Right atrium auricular region (tissue), 2 donors: ENCODE measurements around the gene C6orf136. TPM values are rescaled to one million over a fixed set of nuclear protein-coding genes. Genes with fewer than 3 reads are reported as not detected.

Experiments
- DNase-seq: peaks from one replicate; pipeline ENCODE4 v3.0.0-alpha.2; 2019; ENCODE audit warnings: low spot score
- H3K27ac ChIP-seq, 2 donors: fragments of 200-600 bp; sonication (generic); 1 replicate in 1 of 2; 2 replicates in 1 of 2; pipeline ENCODE4 v1.5.1; 2016 to 2019
- H3K27me3 ChIP-seq, 2 donors: fragments of 200-600 bp; sonication (generic); one replicate each; pipeline versions ENCODE4 v1.5.1 to v1.6.0; 2017 to 2019
- H3K36me3 ChIP-seq: fragments of 200-600 bp; sonication (generic); one replicate; pipeline ENCODE4 v1.5.1; 2016
- H3K4me1 ChIP-seq, 2 donors: fragments of 200-600 bp; sonication (generic); one replicate each; pipeline versions ENCODE4 v1.5.1 to v1.6.0; 2017 to 2019
- H3K4me3 ChIP-seq, 2 donors: fragments of 200-600 bp; sonication (generic); 1 replicate in 1 of 2; 2 replicates in 1 of 2; pipeline ENCODE4 v1.5.1; 2017 to 2019; ENCODE audit warnings: mild to moderate bottlenecking in 1 of 2, moderate library complexity in 1 of 2
- H3K9me3 ChIP-seq, 2 donors: fragments of 200-600 bp; sonication (generic); one replicate each; pipeline ENCODE4 v1.5.1; 2019
- total RNA-seq, 2 donors: library from RNA; depleted of rRNA; stranded (reverse); fragments of >200 nt; gene quantifications; one replicate each; pipeline ENCODE4 v1.1.0, GENCODE V29; 2016
- TF ChIP-seq, protein P1 (sequence below), 2 donors: fragments of 200-600 bp; sonication (generic); IDR thresholded peaks; one replicate each; pipeline ENCODE4 v1.5.1; 2019; ENCODE audit warnings: antibody characterized with exemption in 2 of 2

Gene C6orf136
- total RNA-seq, 2 donors from 2014 or later = 28.3 to 29.4 TPM

- Histone ChIP-seq H3K27me3 (no peaks in the 10 kb centered on the region), H3K4me3 (peak overlapping the region; percentile 78 to 95), H3K36me3 (peaks cover 22% of the 10 kb centered on the region), H3K27ac (peak overlapping the region; percentile 97), H3K9me3 (no peaks in the 10 kb centered on the region), H3K4me1 (peaks cover 0 to 63% of the 10 kb centered on the region in 2 donors)
- peak; percentile 91 for DNase-seq
- TF ChIP-seq, protein P1, sequence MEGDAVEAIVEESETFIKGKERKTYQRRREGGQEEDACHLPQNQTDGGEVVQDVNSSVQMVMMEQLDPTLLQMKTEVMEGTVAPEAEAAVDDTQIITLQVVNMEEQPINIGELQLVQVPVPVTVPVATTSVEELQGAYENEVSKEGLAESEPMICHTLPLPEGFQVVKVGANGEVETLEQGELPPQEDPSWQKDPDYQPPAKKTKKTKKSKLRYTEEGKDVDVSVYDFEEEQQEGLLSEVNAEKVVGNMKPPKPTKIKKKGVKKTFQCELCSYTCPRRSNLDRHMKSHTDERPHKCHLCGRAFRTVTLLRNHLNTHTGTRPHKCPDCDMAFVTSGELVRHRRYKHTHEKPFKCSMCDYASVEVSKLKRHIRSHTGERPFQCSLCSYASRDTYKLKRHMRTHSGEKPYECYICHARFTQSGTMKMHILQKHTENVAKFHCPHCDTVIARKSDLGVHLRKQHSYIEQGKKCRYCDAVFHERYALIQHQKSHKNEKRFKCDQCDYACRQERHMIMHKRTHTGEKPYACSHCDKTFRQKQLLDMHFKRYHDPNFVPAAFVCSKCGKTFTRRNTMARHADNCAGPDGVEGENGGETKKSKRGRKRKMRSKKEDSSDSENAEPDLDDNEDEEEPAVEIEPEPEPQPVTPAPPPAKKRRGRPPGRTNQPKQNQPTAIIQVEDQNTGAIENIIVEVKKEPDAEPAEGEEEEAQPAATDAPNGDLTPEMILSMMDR (IDR thresholded peaks at IDR 0.05) = no peak
These were observed 32.1 kb upstream of the C6orf136 start for GRCh38 chr6:30614843-30615218.

- no peaks in the 10 kb centered on the region for H3K27me3 ChIP-seq
- peaks cover 27% of the 10 kb centered on the region for H3K36me3 ChIP-seq
- peak overlapping the region; percentile 78 to 95 for H3K4me3 ChIP-seq
- DNase-seq = no peak
- peak overlapping the region; percentile 97 for H3K27ac ChIP-seq
- H3K9me3 ChIP-seq = no peaks in the 10 kb centered on the region
- H3K4me1 ChIP-seq = peaks cover 0 to 58% of the 10 kb centered on the region in 2 donors
- TF ChIP-seq, protein P1 (IDR thresholded peaks at IDR 0.05) = no peak
These were observed 31.5 kb upstream of the C6orf136 start for GRCh38 chr6:30615219-30615957.

DNA sequence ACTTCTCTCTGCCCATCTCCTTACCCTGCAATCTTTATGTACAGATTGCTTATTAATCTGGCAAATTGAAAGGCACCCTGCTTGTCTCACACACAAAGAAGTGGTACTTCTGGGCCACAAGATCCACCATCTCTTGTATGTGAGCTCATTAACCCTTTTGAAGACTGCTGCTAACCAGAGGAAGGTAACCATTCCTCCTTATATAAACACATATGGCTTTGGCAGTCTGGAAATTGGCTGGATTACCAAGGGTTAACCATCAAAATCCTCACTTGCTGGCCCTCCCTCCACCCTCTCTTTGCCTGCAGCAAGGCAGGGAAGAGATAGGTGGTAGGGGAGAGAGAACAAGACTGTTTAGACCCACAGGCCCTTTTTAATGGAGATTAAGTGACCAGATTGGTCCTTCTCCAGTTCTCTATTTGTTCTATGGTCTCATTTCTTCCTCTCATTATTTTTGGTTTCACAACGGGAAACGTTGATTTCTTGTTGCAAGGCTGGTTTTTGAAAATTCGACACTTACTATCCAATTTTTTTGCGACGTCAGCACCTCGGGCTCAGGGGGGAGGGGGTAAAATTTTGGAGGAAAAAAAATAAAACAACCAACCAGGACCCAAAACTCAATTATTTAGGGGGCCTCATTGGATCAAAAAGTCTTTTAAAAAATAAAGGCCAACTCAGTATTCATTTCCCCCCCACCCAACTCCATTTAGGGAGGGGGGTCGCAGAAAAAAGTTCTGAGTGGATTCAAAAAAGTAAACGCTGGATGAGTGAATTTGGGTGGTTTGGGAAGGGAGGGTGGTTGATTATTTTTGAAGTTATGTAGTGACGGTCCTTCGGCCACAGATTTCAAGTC, 30.7 kb upstream of the C6orf136 start:
- peak overlapping the region; percentile 97 for H3K27ac ChIP-seq
- no peak for DNase-seq
- TF ChIP-seq, protein P1 (IDR thresholded peaks at IDR 0.05) = no peak
- H3K4me3 ChIP-seq = peak overlapping the region; percentile 78 to 95
- no peaks in the 10 kb centered on the region for H3K9me3 ChIP-seq
- peaks cover 34% of the 10 kb centered on the region for H3K36me3 ChIP-seq
- H3K4me1 ChIP-seq = peaks cover 0 to 50% of the 10 kb centered on the region in 2 donors
- no peaks in the 10 kb centered on the region for H3K27me3 ChIP-seq

DNA sequence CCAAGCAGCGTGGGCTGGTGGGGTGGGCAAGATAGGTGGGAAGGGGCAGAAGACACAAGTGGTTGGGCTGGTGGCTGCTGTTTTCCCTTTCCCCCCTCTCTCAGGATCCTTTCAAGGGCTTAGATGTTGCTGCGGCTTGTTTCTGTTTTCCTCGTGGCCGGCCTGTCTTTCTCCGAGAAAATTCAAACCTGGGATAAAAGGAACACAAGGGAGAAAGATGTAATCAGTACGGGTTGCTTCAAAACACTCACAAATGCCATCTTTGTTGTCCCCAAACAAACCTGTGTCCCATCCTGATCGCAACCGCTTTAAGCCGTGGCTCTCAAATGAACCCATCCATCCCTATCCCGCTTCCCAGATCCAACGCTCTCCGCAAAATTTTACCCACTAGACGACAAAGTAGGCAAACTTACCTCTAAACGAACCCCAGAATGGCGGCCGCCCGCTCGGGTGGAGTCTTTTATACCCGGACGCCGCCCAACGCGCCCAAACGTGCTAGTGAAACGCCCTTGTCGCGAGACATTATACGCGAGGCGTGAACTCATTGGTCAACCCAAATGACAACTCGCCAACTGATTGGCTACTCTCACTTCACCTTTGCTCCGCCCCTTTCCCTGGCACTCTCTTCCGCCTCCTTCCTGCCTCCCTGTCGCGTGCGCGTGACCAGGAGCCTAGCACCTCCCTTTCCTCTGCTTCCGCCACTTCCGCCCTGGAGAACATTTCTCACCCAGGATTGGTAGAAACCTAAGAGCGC, 29.9 kb upstream of the C6orf136 start, which contains the start of gene PPP1R10:
PPP1R10 (minus strand) TSS at position 433 of the 754 bp plus-strand sequence. CDS start 7,299 bp downstream, outside the sequence.
- peak; percentile 100 for DNase-seq
- TF ChIP-seq, protein P1 (IDR thresholded peaks at IDR 0.05) = no peak
- no peaks in the 10 kb centered on the region for H3K9me3 ChIP-seq
- peaks cover 42% of the 10 kb centered on the region for H3K36me3 ChIP-seq
- H3K4me3 ChIP-seq = peak within 1 kb of the TSS; percentile 78 to 95
- H3K4me1 ChIP-seq = peaks cover 0 to 42% of the 10 kb centered on the region in 2 donors
- no peaks in the 10 kb centered on the region for H3K27me3 ChIP-seq
- peak within 1 kb of the TSS; percentile 97 for H3K27ac ChIP-seq

GRCh38 chr6:30617565-30618269, 29.2 kb upstream of the C6orf136 start, which contains the start of gene MRPS18B:
Gene MRPS18B (plus strand): TSS chr6:30617840. CDS start chr6:30617866, 26 bp downstream.
- no peaks in the 10 kb centered on the region for H3K9me3 ChIP-seq
- DNase-seq = peak; percentile 98
- H3K27me3 ChIP-seq = no peaks in the 10 kb centered on the region
- peaks cover 0 to 34% of the 10 kb centered on the region in 2 donors for H3K4me1 ChIP-seq
- TF ChIP-seq, protein P1 (IDR thresholded peaks at IDR 0.05) = no peak
- H3K36me3 ChIP-seq = peaks cover 50% of the 10 kb centered on the region
- peak within 1 kb of the TSS; percentile 78 to 95 for H3K4me3 ChIP-seq
- H3K27ac ChIP-seq = peak within 1 kb of the TSS; percentile 97
